SU-DHL-6 (cell line): ENCODE measurements around the gene ACTG1.

ENCODE experiments used
- H2AFZ ChIP-seq: fragments of 200-600 bp; sonication (generic); 2 replicates; pipeline ENCODE4 v1.6.1; 2014; ENCODE audit warnings: low read depth, mild to moderate bottlenecking, moderate library complexity, mixed read lengths, antibody characterized with exemption, low read length; ENCODE audit not compliant: severe bottlenecking
- H3F3A ChIP-seq: fragments of 200-600 bp; shearing (Covaris generic); 2 replicates; pipeline ENCODE4 v1.6.0; 2016; ENCODE audit warnings: antibody characterized with exemption, mild to moderate bottlenecking; ENCODE audit not compliant: insufficient read depth
- H3K27ac ChIP-seq: fragments of 200-600 bp; sonication (generic); 2 replicates; pipeline ENCODE4 v1.5.1; 2016; ENCODE audit warnings: low read depth, mild to moderate bottlenecking, low read length, moderate library complexity, mixed read lengths
- H3K27me3 ChIP-seq: fragments of 200-600 bp; sonication (generic), shearing (Covaris generic); 2 replicates; pipeline ENCODE4 v1.6.0; 2014; ENCODE audit warnings: mild to moderate bottlenecking, low read length
- H3K36me3 ChIP-seq: fragments of 200-600 bp; sonication (generic); 2 replicates; pipeline ENCODE4 v1.6.1; 2014; ENCODE audit warnings: mild to moderate bottlenecking, low read length, mixed read lengths
- H3K4me2 ChIP-seq: fragments of 300-600, 200-600 bp; shearing (Covaris generic), sonication (generic); 2 replicates; pipeline ENCODE4 v1.6.0; 2014; ENCODE audit warnings: low read length, low read depth, mild to moderate bottlenecking; ENCODE audit not compliant: poor library complexity, severe bottlenecking
- H3K4me3 ChIP-seq: fragments of 200-600 bp; sonication (generic); 2 replicates; pipeline ENCODE4 v1.5.1; 2014; ENCODE audit warnings: antibody characterized with exemption, low read length, mild to moderate bottlenecking, mixed read lengths; ENCODE audit not compliant: insufficient read depth, poor library complexity, severe bottlenecking
- H3K79me2 ChIP-seq: fragments of 200-600 bp; sonication (generic); 2 replicates; pipeline ENCODE4 v1.6.1; 2014; ENCODE audit warnings: mild to moderate bottlenecking, low read length, moderate library complexity; ENCODE audit not compliant: insufficient read depth
- H3K9ac ChIP-seq: fragments of 200-600 bp; sonication (generic); 2 replicates; pipeline ENCODE4 v1.7.0; 2014; ENCODE audit warnings: mild to moderate bottlenecking, low read length
- H3K9me2 ChIP-seq: fragments of 200-600 bp; sonication (generic); replicated peaks from 2 replicates; pipeline ENCODE4 v1.6.1; 2014; ENCODE audit warnings: low read length; ENCODE audit not compliant: insufficient read depth
- H3K9me3 ChIP-seq: fragments of 200-600 bp; sonication (generic); 2 replicates; pipeline ENCODE4 v1.6.1; 2014; ENCODE audit warnings: low read length, mixed read lengths; ENCODE audit not compliant: insufficient read depth
- H4K20me1 ChIP-seq: fragments of 200-600 bp; sonication (generic); 2 replicates; pipeline ENCODE4 v1.6.1; 2014; ENCODE audit warnings: low read depth, mild to moderate bottlenecking, antibody characterized with exemption, low read length, moderate library complexity, mixed read lengths
- CTCF ChIP-seq: fragments of 200-600 bp; sonication (generic); IDR thresholded peaks from one replicate; pipeline ENCODE4 v1.5.1; 2017; ENCODE audit warnings: antibody characterized with exemption, mild to moderate bottlenecking, low read length, moderate library complexity; ENCODE audit not compliant: insufficient read depth, poor library complexity, severe bottlenecking
- EZH2phosphoT487 ChIP-seq: fragments of 200-600 bp; sonication (generic), shearing (Covaris generic); conservative IDR thresholded peaks from 2 replicates; pipeline ENCODE4 v1.6.1; 2018; ENCODE audit warnings: mild to moderate bottlenecking, antibody characterized with exemption, low read length, moderate library complexity, mixed read lengths

The ACTG1 gene

GRCh38 chr17:81484195-81484979 lies 28.2 kb downstream of the ACTG1 start:
- no peak overlapping the region for H3K4me3 ChIP-seq
- no peaks in the 10 kb centered on the region for H3K9me2 ChIP-seq
- H3K79me2 ChIP-seq = no peaks in the 10 kb centered on the region
- H3K9ac ChIP-seq = peak overlapping the region; percentile 35; the same call in 1 of the 2 replicates
- no peaks in the 10 kb centered on the region for H3K36me3 ChIP-seq
- H4K20me1 ChIP-seq = no peaks in the 10 kb centered on the region
- H3K9me3 ChIP-seq = no peaks in the 10 kb centered on the region
- TF ChIP-seq CTCF (peak; percentile 94), EZH2phosphoT487 (no peak)
- H3K4me2 ChIP-seq = peak overlapping the region; percentile 41
- H3K27ac ChIP-seq = no peak overlapping the region
- H2AFZ ChIP-seq = peak overlapping the region; percentile 58
- H3F3A ChIP-seq = 0 out of 2 replicates have a peak, but pooled peaks cover 5% of the 10 kb centered on the region
- no peaks in the 10 kb centered on the region for H3K27me3 ChIP-seq

- Histone ChIP-seq H3K36me3 (no peaks in the 10 kb centered on the region), H3K9ac (no peak overlapping the region), H3F3A (0 out of 2 replicates have a peak, but pooled peaks cover 5% of the 10 kb centered on the region), H3K9me2 (no peaks in the 10 kb centered on the region), H3K9me3 (no peaks in the 10 kb centered on the region), H2AFZ (no peak overlapping the region), H3K4me3 (no peak overlapping the region), H3K27me3 (no peaks in the 10 kb centered on the region), H3K27ac (no peak overlapping the region), H3K4me2 (no peak overlapping the region), H3K79me2 (no peaks in the 10 kb centered on the region), H4K20me1 (no peaks in the 10 kb centered on the region)
- TF ChIP-seq CTCF = no peak
- TF ChIP-seq EZH2phosphoT487 = no peak
Observed at GRCh38 chr17:81483862-81484194, 28.8 kb downstream of the ACTG1 start.

GRCh38 chr17:81483085-81483861 lies 29.3 kb downstream of the ACTG1 start:
- Histone ChIP-seq H3K79me2 (no peaks in the 10 kb centered on the region), H3K9ac (no peak overlapping the region), H3F3A (0 out of 2 replicates have a peak, but pooled peaks cover 5% of the 10 kb centered on the region), H2AFZ (no peak overlapping the region), H3K36me3 (no peaks in the 10 kb centered on the region), H3K9me2 (no peaks in the 10 kb centered on the region), H3K4me2 (no peak overlapping the region), H3K9me3 (no peaks in the 10 kb centered on the region), H3K27me3 (no peaks in the 10 kb centered on the region), H3K27ac (no peak overlapping the region), H3K4me3 (no peak overlapping the region), H4K20me1 (no peaks in the 10 kb centered on the region)
- TF ChIP-seq EZH2phosphoT487 (no peak), CTCF (no peak)
